Duodenal mucosa (tissue), 2 donors: ENCODE results near the gene CORO1C.

Experiments
- H3K27ac ChIP-seq: one replicate; pipeline ENCODE4 v1.7.0; 2013; ENCODE audit warnings: low read depth, low read length
- H3K27me3 ChIP-seq, 2 donors: one replicate each; pipeline ENCODE4 v1.7.0; 2013; ENCODE audit warnings: low read length in 2 of 2, control low read depth in 1 of 2; ENCODE audit not compliant: insufficient read depth in 2 of 2, control insufficient read depth in 1 of 2
- H3K36me3 ChIP-seq, 2 donors: one replicate each; pipeline ENCODE4 v1.7.0; 2013; ENCODE audit warnings: low read length in 2 of 2, control low read depth in 1 of 2; ENCODE audit not compliant: insufficient read depth in 2 of 2, control insufficient read depth in 1 of 2
- H3K4me1 ChIP-seq, 2 donors: one replicate each; pipeline ENCODE4 v1.7.0; 2013; ENCODE audit warnings: low read length in 2 of 2, control low read depth in 1 of 2; ENCODE audit not compliant: insufficient read depth in 2 of 2, control insufficient read depth in 1 of 2
- H3K4me3 ChIP-seq, 2 donors: one replicate each; pipeline ENCODE4 v1.7.0; 2013; ENCODE audit warnings: low read length in 2 of 2, low read depth in 1 of 2
- H3K9ac ChIP-seq, 2 donors: one replicate each; pipeline ENCODE4 v1.7.0; 2013; ENCODE audit warnings: low read length in 2 of 2, low read depth in 1 of 2
- H3K9me3 ChIP-seq, 2 donors: one replicate each; pipeline ENCODE4 v1.7.0; 2013; ENCODE audit warnings: low read length in 2 of 2, control low read depth in 1 of 2; ENCODE audit not compliant: control insufficient read depth in 1 of 2

CORO1C gene

GRCh38 chr12:108676707-108677106 lies 54.6 kb downstream of the CORO1C start:
- H3K9ac ChIP-seq: no peak overlapping the region
- H3K9me3 ChIP-seq: no peaks in the 10 kb centered on the region
- H3K4me1 ChIP-seq: no peaks in the 10 kb centered on the region
- no peak overlapping the region for H3K4me3 ChIP-seq
- peaks cover 0 to 14% of the 10 kb centered on the region in 2 donors for H3K36me3 ChIP-seq
- H3K27ac ChIP-seq: no peak overlapping the region
- no peaks in the 10 kb centered on the region for H3K27me3 ChIP-seq

- H3K4me1 ChIP-seq: no peaks in the 10 kb centered on the region
- H3K27ac ChIP-seq: no peak overlapping the region
- no peaks in the 10 kb centered on the region for H3K27me3 ChIP-seq
- no peak overlapping the region for H3K9ac ChIP-seq
- peaks cover 0 to 14% of the 10 kb centered on the region in 2 donors for H3K36me3 ChIP-seq
- no peaks in the 10 kb centered on the region for H3K9me3 ChIP-seq
- H3K4me3 ChIP-seq: no peak overlapping the region
Measured at GRCh38 chr12:108675792-108676191, 55.5 kb downstream of the CORO1C start.

GRCh38 chr12:108672054-108672453 lies 59.3 kb downstream of the CORO1C start:
- Histone ChIP-seq H3K9me3 (no peaks in the 10 kb centered on the region), H3K27ac (no peak overlapping the region), H3K4me3 (no peak overlapping the region), H3K27me3 (no peaks in the 10 kb centered on the region), H3K36me3 (peaks cover 0 to 7% of the 10 kb centered on the region in 2 donors), H3K9ac (no peak overlapping the region), H3K4me1 (peaks cover 2 to 8% of the 10 kb centered on the region in 2 donors)

- Histone ChIP-seq H3K27ac (no peak overlapping the region), H3K36me3 (peaks cover 0 to 6% of the 10 kb centered on the region in 2 donors), H3K9me3 (no peaks in the 10 kb centered on the region), H3K9ac (no peak overlapping the region), H3K27me3 (no peaks in the 10 kb centered on the region), H3K4me3 (no peak overlapping the region), H3K4me1 (peaks cover 10 to 18% of the 10 kb centered on the region in 2 donors)
Measured at GRCh38 chr12:108671110-108671509, 60.2 kb downstream of the CORO1C start.

- H3K4me1 ChIP-seq: peaks cover 16 to 27% of the 10 kb centered on the region in 2 donors
- H3K27me3 ChIP-seq: no peaks in the 10 kb centered on the region
- no peaks in the 10 kb centered on the region for H3K9me3 ChIP-seq
- no peak overlapping the region for H3K9ac ChIP-seq
- H3K36me3 ChIP-seq: peaks cover 0 to 3% of the 10 kb centered on the region in 2 donors
- H3K4me3 ChIP-seq: no peak overlapping the region
- H3K27ac ChIP-seq: no peak overlapping the region
Measured at GRCh38 chr12:108670066-108670631, 61.2 kb downstream of the CORO1C start.

GRCh38 chr12:108668542-108668941 lies 62.8 kb downstream of the CORO1C start:
- Histone ChIP-seq H3K9me3 (no peaks in the 10 kb centered on the region), H3K4me1 (peaks cover 24 to 35% of the 10 kb centered on the region in 2 donors), H3K27ac (no peak overlapping the region), H3K4me3 (no peak overlapping the region), H3K9ac (no peak overlapping the region), H3K36me3 (no peaks in the 10 kb centered on the region), H3K27me3 (no peaks in the 10 kb centered on the region)

- Histone ChIP-seq H3K4me1 (peaks cover 24 to 35% of the 10 kb centered on the region in 2 donors), H3K27ac (no peak overlapping the region), H3K27me3 (no peaks in the 10 kb centered on the region), H3K9me3 (no peaks in the 10 kb centered on the region), H3K9ac (no peak overlapping the region), H3K4me3 (no peak overlapping the region), H3K36me3 (no peaks in the 10 kb centered on the region)
Measured at GRCh38 chr12:108668063-108668462, 63.3 kb downstream of the CORO1C start.

- no peaks in the 10 kb centered on the region for H3K27me3 ChIP-seq
- no peak overlapping the region for H3K27ac ChIP-seq
- peak overlapping the region in 1 of 2 donors; percentile 22 for H3K9ac ChIP-seq
- peaks cover 24 to 35% of the 10 kb centered on the region in 2 donors for H3K4me1 ChIP-seq
- H3K36me3 ChIP-seq: no peaks in the 10 kb centered on the region
- H3K9me3 ChIP-seq: no peaks in the 10 kb centered on the region
- no peak overlapping the region for H3K4me3 ChIP-seq
Measured at GRCh38 chr12:108667349-108667748, 64.0 kb downstream of the CORO1C start.

GRCh38 chr12:108666401-108666881 lies 64.9 kb downstream of the CORO1C start:
- no peak overlapping the region for H3K27ac ChIP-seq
- peaks cover 0 to 5% of the 10 kb centered on the region in 2 donors for H3K36me3 ChIP-seq
- H3K4me1 ChIP-seq: peaks cover 24 to 35% of the 10 kb centered on the region in 2 donors
- no peaks in the 10 kb centered on the region for H3K27me3 ChIP-seq
- no peaks in the 10 kb centered on the region for H3K9me3 ChIP-seq
- no peak overlapping the region for H3K4me3 ChIP-seq
- H3K9ac ChIP-seq: no peak overlapping the region

GRCh38 chr12:108665608-108666202 lies 65.6 kb downstream of the CORO1C start:
- Histone ChIP-seq H3K4me1 (peaks cover 24 to 35% of the 10 kb centered on the region in 2 donors), H3K36me3 (peaks cover 0 to 5% of the 10 kb centered on the region in 2 donors), H3K4me3 (no peak overlapping the region), H3K9ac (no peak overlapping the region), H3K27me3 (no peaks in the 10 kb centered on the region), H3K9me3 (no peaks in the 10 kb centered on the region), H3K27ac (no peak overlapping the region)
